Activated CD4-positive, alpha-beta T cell treated with anti-CD3 and anti-CD28 coated beads, Interleukin-2, amount 50 U/mL, for 48 hours (primary cell): ENCODE results near the gene C14orf180.

Experiments used
- DNase-seq, 2 experiments: peaks; one replicate each; pipeline ENCODE4 v3.0.0-alpha.2; 2020

C14orf180 gene

GRCh38 chr14:104579507-104579906, at the start of gene C14orf180:
Gene C14orf180, plus strand, starts transcription at chr14:104579764. Its CDS starts 6,667 bp downstream, at chr14:104586431.
- no peak for DNase-seq

GRCh38 chr14:104530646-104531045, 48.9 kb upstream of the C14orf180 start:
- DNase-seq = no peak

- DNase-seq = no peak
Measured at GRCh38 chr14:104531421-104532190, 48.0 kb upstream of the C14orf180 start.

- no peak for DNase-seq
Measured at GRCh38 chr14:104532191-104532555, 47.4 kb upstream of the C14orf180 start.

GRCh38 chr14:104534036-104534435, 45.5 kb upstream of the C14orf180 start:
- DNase-seq = no peak

- DNase-seq = no peak
Measured at GRCh38 chr14:104536942-104537612, 42.5 kb upstream of the C14orf180 start.

GRCh38 chr14:104537613-104537988, 42.0 kb upstream of the C14orf180 start:
- no peak for DNase-seq

GRCh38 chr14:104541905-104542465, 37.6 kb upstream of the C14orf180 start:
- no peak for DNase-seq

GRCh38 chr14:104542871-104543830, 36.4 kb upstream of the C14orf180 start:
- no peak for DNase-seq

GRCh38 chr14:104544362-104544961, 35.1 kb upstream of the C14orf180 start:
- no peak for DNase-seq

- no peak for DNase-seq
Measured at GRCh38 chr14:104545151-104545941, 34.2 kb upstream of the C14orf180 start.

- DNase-seq = no peak
Measured at GRCh38 chr14:104545942-104546501, 33.5 kb upstream of the C14orf180 start.

- DNase-seq = no peak
Measured at GRCh38 chr14:104546591-104547309, 32.8 kb upstream of the C14orf180 start.

GRCh38 chr14:104547310-104547997, 32.1 kb upstream of the C14orf180 start:
- DNase-seq = no peak

GRCh38 chr14:104547998-104548700, 31.4 kb upstream of the C14orf180 start:
- DNase-seq = no peak

- DNase-seq = no peak
Measured at GRCh38 chr14:104548802-104549535, 30.6 kb upstream of the C14orf180 start.

- DNase-seq = no peak
Measured at GRCh38 chr14:104549536-104550339, 29.8 kb upstream of the C14orf180 start.
